Astrocyte (in vitro differentiated cells and primary cell): ENCODE measurements around the gene TENM4.

Source experiments
- CTCF ChIP-seq: IDR thresholded peaks from 2 replicates; pipeline ENCODE4 v1.5.1; 2011; ENCODE audit warnings: low read depth, mild to moderate bottlenecking, inconsistent platforms, low read length, moderate library complexity; ENCODE audit not compliant: insufficient read depth
- EZH2 ChIP-seq: IDR thresholded peaks from 2 replicates; pipeline ENCODE4 v1.6.1; 2012; ENCODE audit warnings: mild to moderate bottlenecking, low read length, inconsistent platforms; ENCODE audit not compliant: insufficient read depth

DNA sequence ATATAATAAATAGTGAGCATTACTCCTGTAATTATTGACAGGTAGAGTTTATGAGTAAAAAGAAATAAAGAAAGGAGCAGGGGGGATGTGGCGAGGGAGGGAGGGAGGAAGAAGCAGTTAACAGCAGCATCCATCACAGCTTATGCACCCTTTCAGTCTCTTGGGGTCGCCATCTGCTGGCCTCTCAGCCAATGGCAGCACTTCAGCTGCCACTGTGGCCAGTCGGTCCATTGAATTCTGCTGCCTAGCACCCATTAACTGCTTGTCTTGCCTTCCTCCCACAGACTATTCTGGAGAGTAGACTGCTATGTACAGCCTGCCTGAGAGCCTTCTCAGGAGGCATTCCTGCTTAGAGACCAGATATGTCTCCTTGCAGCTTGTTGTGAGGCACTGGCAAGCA is 388.3 kb downstream of the TENM4 start:
- TF ChIP-seq CTCF (peak; percentile 12), EZH2 (no peak)
